Common myeloid progenitor, CD34-positive (primary cell): ENCODE measurements around the gene SMPD4.
A peak's percentile ranks its signal among the peaks of the same experiment; 100 is the strongest.
"Not testable (repeated sequence)": the region's sequence is repeated elsewhere in the genome, so short reads cannot be mapped to it uniquely, and the experiment has no call there.

Source experiments
- CTCF ChIA-PET: fragments of 350-600 bp; sonication (Branson Sonifier 250); formaldehyde crosslinking; loops from one replicate; lab custom pipeline; 2021; ENCODE audit warnings: antibody characterized with exemption; lab: Charles Lee
- POLR2A ChIA-PET: fragments of 350-600 bp; sonication (Branson Sonifier 250); formaldehyde crosslinking; loops from one replicate; lab custom pipeline; 2021; ENCODE audit warnings: antibody characterized with exemption; lab: Charles Lee
- DNase-seq, 3 donors: peaks; one replicate each; pipeline versions ENCODE4 v3.0.0 to v3.0.0-alpha.2; 2013
- H3K27ac ChIP-seq, 2 experiments: 1 replicate in 1 of 2; 2 replicates in 1 of 2; pipeline ENCODE4 v1.7.0; 2013; ENCODE audit warnings: inconsistent platforms in 2 of 2, low read length in 2 of 2, mild to moderate bottlenecking in 2 of 2, low read depth in 1 of 2, moderate library complexity in 1 of 2; ENCODE audit not compliant: severe bottlenecking in 2 of 2, insufficient read depth in 1 of 2, poor library complexity in 1 of 2
- H3K27me3 ChIP-seq, 5 experiments: replicated peaks in 2 of 5; 1 replicate in 3 of 5; 2 replicates in 2 of 5; pipeline versions ENCODE4 v1.6.1 to v1.7.0; 2013; ENCODE audit warnings: low read length in 4 of 5, mild to moderate bottlenecking in 2 of 5, moderate library complexity in 2 of 5, inconsistent platforms in 1 of 5; ENCODE audit not compliant: insufficient read depth in 5 of 5, control insufficient read depth in 4 of 5
- H3K36me3 ChIP-seq, 4 experiments: 1 replicate in 2 of 4; 2 replicates in 2 of 4; pipeline versions ENCODE4 v1.6.1 to v1.7.0; 2013; ENCODE audit warnings: low read length in 3 of 4, control low read depth in 1 of 4, mild to moderate bottlenecking in 1 of 4; ENCODE audit not compliant: control insufficient read depth in 4 of 4, insufficient read depth in 4 of 4
- H3K4me1 ChIP-seq, 4 experiments: 1 replicate in 3 of 4; 2 replicates in 1 of 4; pipeline versions ENCODE4 v1.6.1 to v1.7.1; 2013; ENCODE audit warnings: low read length in 3 of 4, mild to moderate bottlenecking in 3 of 4, control low read depth in 1 of 4, inconsistent platforms in 1 of 4, moderate library complexity in 1 of 4; ENCODE audit not compliant: control insufficient read depth in 4 of 4, insufficient read depth in 4 of 4; ENCODE audit errors: control extremely low read depth in 1 of 4
- H3K4me3 ChIP-seq, 7 experiments: 1 replicate in 4 of 7; 2 replicates in 3 of 7; pipeline versions ENCODE4 v1.5.1 to v1.7.0; 2013; ENCODE audit warnings: mild to moderate bottlenecking in 7 of 7, low read length in 6 of 7, moderate library complexity in 6 of 7, inconsistent platforms in 2 of 7, low read depth in 2 of 7, control low read depth in 1 of 7; ENCODE audit not compliant: insufficient read depth in 4 of 7, control insufficient read depth in 1 of 7; ENCODE audit errors: extremely low read depth in 1 of 7
- H3K9me3 ChIP-seq, 5 experiments: 1 replicate in 4 of 5; 2 replicates in 1 of 5; pipeline versions ENCODE4 v1.6.1 to v1.7.1; 2013; ENCODE audit warnings: low read length in 4 of 5, mild to moderate bottlenecking in 2 of 5, inconsistent platforms in 1 of 5, low read depth in 1 of 5, moderate library complexity in 1 of 5; ENCODE audit not compliant: control insufficient read depth in 4 of 5, insufficient read depth in 2 of 5; ENCODE audit errors: control extremely low read depth in 1 of 5
- WGBS: methylation state at CpG from one replicate; pipeline ENCODE4 v1.1.5; 2013; ENCODE audit not compliant: insufficient coverage; 5-methylcytosine and 5-hydroxymethylcytosine counted together

The SMPD4 gene

DNA sequence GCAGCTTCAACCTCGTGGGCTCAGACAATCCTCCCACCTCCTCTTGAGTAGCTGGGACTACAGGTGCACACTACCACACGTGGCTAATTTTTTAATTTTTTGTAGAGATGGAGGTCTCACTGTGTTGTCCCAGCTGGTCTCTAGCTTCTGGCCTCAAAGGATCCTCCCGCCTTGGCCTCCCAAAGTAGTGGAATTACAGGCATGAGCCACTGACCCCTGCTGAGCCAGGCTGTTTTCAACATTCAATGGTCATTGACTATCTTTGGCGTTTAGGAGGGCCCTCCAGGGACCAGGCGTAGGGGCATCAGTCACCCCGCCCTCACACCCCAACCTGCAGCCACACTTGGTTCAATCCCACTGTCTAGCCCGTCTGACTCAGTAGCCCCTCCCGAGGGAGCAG lies 5.9 kb upstream of the SMPD4 start:
- Histone ChIP-seq H3K27ac (no peak overlapping the region), H3K36me3 (peaks cover 3 to 27% (median 18%) of the 10 kb centered on the region in 4 experiments), H3K4me1 (peaks cover 0 to 14% (median 12%) of the 10 kb centered on the region in 4 experiments), H3K27me3 (no peaks in the 10 kb centered on the region), H3K4me3 (no peak overlapping the region), H3K9me3 (no peaks in the 10 kb centered on the region)
- 97% methylated on average over 5 of the region's 8 CpGs for WGBS
- POLR2A ChIA-PET: no interaction called here
- no peak for DNase-seq
- CTCF ChIA-PET: no interaction called here

DNA sequence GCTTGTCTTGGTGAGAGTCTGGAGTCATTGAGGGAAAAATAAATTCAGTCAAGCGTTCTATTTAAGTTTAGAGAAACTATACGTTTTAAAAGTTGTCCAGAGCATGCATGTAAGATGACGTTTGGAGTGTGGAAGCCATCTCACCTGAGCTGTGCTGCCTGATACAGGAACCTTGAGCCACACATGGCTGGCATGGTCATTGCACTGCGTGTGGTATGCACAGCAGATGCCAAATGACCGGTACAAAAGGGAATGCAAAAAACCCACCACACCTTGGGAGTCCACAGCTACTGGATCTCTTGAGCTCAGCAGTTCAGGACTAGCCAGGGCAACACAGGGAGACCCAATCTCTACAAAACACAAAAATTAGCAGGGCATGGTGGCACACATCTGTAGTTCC lies 5.0 kb upstream of the SMPD4 start:
- peaks cover 0 to 14% (median 12%) of the 10 kb centered on the region in 4 experiments for H3K4me1 ChIP-seq
- no peak for DNase-seq
- WGBS: 100% methylated on average over 4 of the region's 5 CpGs
- H3K27ac ChIP-seq: no peak overlapping the region
- H3K27me3 ChIP-seq: no peaks in the 10 kb centered on the region
- ChIA-PET CTCF (no interaction called here), POLR2A (no interaction called here)
- no peaks in the 10 kb centered on the region for H3K9me3 ChIP-seq
- H3K36me3 ChIP-seq: peaks cover 3 to 25% (median 17%) of the 10 kb centered on the region in 4 experiments
- no peak overlapping the region for H3K4me3 ChIP-seq

DNA sequence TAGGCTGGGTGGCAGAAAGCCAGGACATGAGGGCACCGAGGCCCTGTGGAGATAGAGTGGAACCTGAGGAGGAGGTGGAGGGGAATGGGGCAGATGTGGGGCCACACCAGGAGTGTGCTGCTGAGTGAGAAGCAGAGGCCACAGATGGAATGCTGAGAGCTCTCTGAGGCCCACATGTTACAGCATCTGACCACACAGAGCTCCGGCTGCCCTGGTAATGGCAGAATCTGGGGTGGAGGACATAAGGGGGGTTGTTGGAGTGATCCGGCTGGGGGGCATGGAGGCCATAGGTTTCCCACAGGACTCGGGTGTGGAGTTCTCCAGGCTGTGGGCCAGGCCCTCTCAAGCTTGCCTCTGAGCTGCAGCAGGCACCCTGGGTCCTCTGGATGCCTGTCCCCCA lies 4.5 kb upstream of the SMPD4 start:
- peaks cover 0 to 15% (median 14%) of the 10 kb centered on the region in 4 experiments for H3K4me1 ChIP-seq
- no peak overlapping the region for H3K4me3 ChIP-seq
- no peaks in the 10 kb centered on the region for H3K27me3 ChIP-seq
- H3K9me3 ChIP-seq: no peaks in the 10 kb centered on the region
- 100% methylated on average over 2 of the region's 4 CpGs for WGBS
- no peak overlapping the region for H3K27ac ChIP-seq
- H3K36me3 ChIP-seq: peaks cover 3 to 21% (median 15%) of the 10 kb centered on the region in 4 experiments
- ChIA-PET CTCF (no interaction called here), POLR2A (no interaction called here)
- DNase-seq: no peak

DNA sequence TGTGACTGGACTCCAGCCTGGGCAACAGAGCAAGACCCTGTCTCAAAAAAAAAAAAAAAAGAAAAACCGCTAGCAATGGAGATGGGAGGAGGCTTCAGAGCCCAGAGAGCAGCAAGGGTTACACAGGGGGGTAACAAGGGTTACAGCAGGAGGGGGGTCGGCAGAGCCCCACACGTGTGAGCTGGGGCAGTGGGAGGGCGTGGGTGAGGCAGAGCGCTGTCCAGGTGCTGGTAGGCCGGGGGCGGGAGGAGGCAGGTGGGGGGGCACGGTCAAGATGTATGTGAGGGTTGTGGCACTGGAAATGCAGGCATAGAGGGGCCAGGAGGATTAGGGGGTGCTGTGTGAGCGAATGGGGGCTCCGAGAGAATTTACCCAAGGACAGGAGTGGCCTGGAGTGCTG lies 4.0 kb upstream of the SMPD4 start:
- H3K36me3 ChIP-seq: peaks cover 3 to 21% (median 15%) of the 10 kb centered on the region in 4 experiments
- H3K27me3 ChIP-seq: no peaks in the 10 kb centered on the region
- no peak overlapping the region for H3K27ac ChIP-seq
- peaks cover 0 to 20% (median 18%) of the 10 kb centered on the region in 4 experiments for H3K4me1 ChIP-seq
- 98% methylated on average over 8 of the region's 10 CpGs for WGBS
- no peaks in the 10 kb centered on the region for H3K9me3 ChIP-seq
- ChIA-PET CTCF (no interaction called here), POLR2A (no interaction called here)
- no peak for DNase-seq
- no peak overlapping the region for H3K4me3 ChIP-seq

DNA sequence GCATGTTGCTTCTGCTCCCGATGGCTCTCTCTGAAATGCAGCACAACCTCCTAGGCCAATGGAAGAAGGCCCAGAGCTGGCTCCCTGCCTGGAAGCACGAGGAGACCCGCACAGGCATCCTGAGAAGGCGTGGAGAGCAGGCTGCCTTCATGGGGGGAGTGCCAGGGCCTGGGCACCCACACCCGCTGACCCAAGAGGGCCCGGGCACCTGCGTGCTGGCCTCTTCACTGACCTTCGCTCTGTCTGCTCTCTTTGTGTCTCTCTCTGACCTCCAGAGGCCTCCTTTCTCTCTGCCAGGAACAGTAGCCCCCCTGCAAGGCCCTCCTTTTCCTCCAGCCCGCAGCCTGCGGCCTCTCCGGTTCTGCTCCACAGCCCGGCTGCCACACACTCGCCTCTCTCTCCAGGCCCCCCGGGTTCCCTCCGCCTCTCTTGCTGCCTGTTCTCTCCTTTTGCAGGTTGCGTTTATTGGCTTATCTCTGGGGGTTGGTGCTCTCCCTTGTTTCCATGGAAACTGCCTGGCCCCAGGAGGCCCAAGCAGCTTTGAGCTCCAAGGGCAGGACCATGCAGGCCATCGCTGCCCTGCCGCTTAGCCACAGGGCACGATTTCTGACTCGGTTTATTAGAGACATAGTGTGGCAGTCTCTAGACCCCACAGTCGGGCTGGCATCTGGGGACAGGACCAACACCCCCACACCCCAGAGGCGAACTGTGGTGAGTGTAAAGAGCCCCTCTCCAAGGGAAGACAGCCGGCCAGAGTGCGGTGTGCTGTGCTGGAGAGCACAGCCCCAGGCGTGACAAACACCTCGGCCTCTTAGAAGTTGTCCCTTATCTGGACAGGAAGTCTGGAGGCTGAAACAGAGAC lies 2.3 kb upstream of the SMPD4 start:
- H3K9me3 ChIP-seq: no peaks in the 10 kb centered on the region
- peaks cover 0 to 24% (median 23%) of the 10 kb centered on the region in 4 experiments for H3K4me1 ChIP-seq
- ChIA-PET POLR2A (no interaction called here), CTCF (no interaction called here)
- H3K27ac ChIP-seq: peak overlapping the region in 1 of 2 experiments; percentile 73
- DNase-seq: no peak
- no peaks in the 10 kb centered on the region for H3K27me3 ChIP-seq
- peaks cover 3 to 18% (median 9%) of the 10 kb centered on the region in 4 experiments for H3K36me3 ChIP-seq
- 91% methylated on average over 20 of the region's 26 CpGs for WGBS
- peak overlapping the region in 3 of 7 experiments; percentile 71 to 94 (median 81) for H3K4me3 ChIP-seq

DNA sequence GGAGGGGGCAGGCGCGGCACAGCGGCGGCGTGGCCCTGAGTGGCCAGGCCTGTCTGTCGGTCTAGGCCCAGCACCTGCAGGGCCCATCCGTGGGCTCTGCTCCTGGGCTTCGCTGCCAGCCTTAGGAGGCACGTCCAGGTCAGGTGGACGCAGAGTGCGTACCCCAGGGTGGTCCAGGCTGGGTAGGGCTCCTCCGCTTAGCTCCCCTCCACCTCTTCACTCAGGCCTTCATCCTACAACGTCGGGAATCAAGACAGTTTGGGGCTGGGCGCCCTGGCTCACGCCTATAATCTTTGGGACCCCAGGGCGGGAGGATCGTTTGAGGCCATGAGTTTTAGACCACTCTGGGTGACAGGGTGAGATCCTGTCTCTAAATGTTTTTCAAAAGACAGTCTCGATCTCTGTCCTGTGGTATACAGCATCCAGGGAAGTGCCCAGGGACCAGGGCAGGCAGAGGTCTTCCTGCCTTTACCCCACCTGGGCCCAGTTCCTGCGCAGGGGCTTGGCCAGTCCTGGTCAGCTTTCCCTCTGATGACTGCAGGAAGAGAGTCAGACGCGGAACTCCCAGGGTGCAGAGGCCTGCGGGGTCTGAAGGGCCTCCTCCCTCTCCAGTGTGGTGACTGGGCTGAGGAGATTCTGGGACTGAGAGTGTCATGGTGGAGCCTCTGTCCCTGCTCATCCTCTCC lies 1.6 kb upstream of the SMPD4 start:
- POLR2A ChIA-PET, H3K9me3 ChIP-seq, H3K27me3 ChIP-seq: not testable (repeated sequence)
- peak in 1 of 3 donors; percentile 9 for DNase-seq
- Histone ChIP-seq H3K27ac (peak overlapping the region in 1 of 2 experiments; percentile 73), H3K4me3 (peak overlapping the region in 6 of 7 experiments; percentile 37 to 94 (median 72)), H3K36me3 (peaks cover 3 to 16% (median 7%) of the 10 kb centered on the region in 4 experiments), H3K4me1 (peaks cover 0 to 24% (median 23%) of the 10 kb centered on the region in 4 experiments)
- WGBS: 54% methylated on average over 12 of the region's 23 CpGs
- CTCF ChIA-PET: interaction anchor here (0.8 to 1.5 kb wide), 2 partner anchors 15 to 39 kb away, joined by 3 read pairs; no protein-coding TSS in a partner anchor
